Mesendoderm (in vitro differentiated cells): ENCODE measurements around the gene LRRC10B.

Source experiments
- DNase-seq: peaks from one replicate; pipeline ENCODE4 v3.0.0; 2013
- H2AK5ac ChIP-seq: 2 replicates; pipeline ENCODE4 v1.6.1; 2013; ENCODE audit warnings: low read length, inconsistent platforms
- H2BK120ac ChIP-seq: 2 replicates; pipeline ENCODE4 v1.6.1; 2013; ENCODE audit warnings: low read depth, mild to moderate bottlenecking, low read length, moderate library complexity, mixed read lengths
- H2BK15ac ChIP-seq: replicated peaks from 2 replicates; pipeline ENCODE4 v1.6.1; 2013; ENCODE audit warnings: low read depth, mild to moderate bottlenecking, moderate library complexity
- H2BK5ac ChIP-seq: 2 replicates; pipeline ENCODE4 v1.6.1; 2013; ENCODE audit warnings: low read length, inconsistent platforms
- H3K18ac ChIP-seq: 2 replicates; pipeline ENCODE4 v1.6.1; 2013; ENCODE audit warnings: mild to moderate bottlenecking, low read length, mixed read lengths
- H3K23ac ChIP-seq: one replicate; pipeline ENCODE4 v1.6.1; 2013; ENCODE audit warnings: low read length
- H3K27ac ChIP-seq: 2 replicates; pipeline ENCODE4 v1.5.1; 2013; ENCODE audit warnings: low read depth, mild to moderate bottlenecking, inconsistent platforms, low read length, moderate library complexity
- H3K27me3 ChIP-seq: 2 replicates; pipeline ENCODE4 v1.6.1; 2013; ENCODE audit warnings: low read length, control low read depth, mild to moderate bottlenecking, inconsistent platforms; ENCODE audit not compliant: insufficient read depth, poor library complexity
- H3K36me3 ChIP-seq: 2 replicates; pipeline ENCODE4 v1.6.1; 2013; ENCODE audit warnings: low read length, inconsistent platforms; ENCODE audit not compliant: control insufficient read depth, insufficient read depth
- H3K4ac ChIP-seq: one replicate; pipeline ENCODE4 v1.6.1; 2013; ENCODE audit warnings: low read depth, mild to moderate bottlenecking, low read length, moderate library complexity
- H3K4me1 ChIP-seq: 2 replicates; pipeline ENCODE4 v1.6.1; 2013; ENCODE audit warnings: low read depth, low read length, inconsistent platforms; ENCODE audit not compliant: control insufficient read depth
- H3K4me2 ChIP-seq: 2 replicates; pipeline ENCODE4 v1.6.1; 2013; ENCODE audit warnings: low read length
- H3K4me3 ChIP-seq: 2 replicates; pipeline ENCODE4 v1.5.1; 2013; ENCODE audit warnings: mild to moderate bottlenecking, low read length
- H3K56ac ChIP-seq: one replicate; pipeline ENCODE4 v1.6.1; 2013; ENCODE audit warnings: low read length
- H3K79me1 ChIP-seq: 2 replicates; pipeline ENCODE4 v1.6.1; 2013; ENCODE audit warnings: low read length, inconsistent platforms
- H3K79me2 ChIP-seq: 2 replicates; pipeline ENCODE4 v1.6.1; 2013; ENCODE audit warnings: mild to moderate bottlenecking, low read length; ENCODE audit not compliant: control insufficient read depth, insufficient read depth
- H3K9ac ChIP-seq: 2 replicates; pipeline ENCODE4 v1.6.1; 2013; ENCODE audit warnings: low read length, inconsistent platforms
- H4K5ac ChIP-seq: one replicate; pipeline ENCODE4 v1.6.1; 2013; ENCODE audit warnings: low read length
- H4K8ac ChIP-seq: one replicate; pipeline ENCODE4 v1.6.1; 2013; ENCODE audit warnings: low read depth, mild to moderate bottlenecking, control low read depth, low read length, moderate library complexity
- WGBS: extraction: QIAGEN DNeasy Blood & Tissue Kit; methylation state at CpG from one replicate; pipeline ENCODE4 v1.1.7; 2013; ENCODE audit warnings: low lambda C conversion rate, missing lambda C conversion rate; ENCODE audit not compliant: insufficient coverage; ENCODE audit errors: extremely low coverage; 5-methylcytosine and 5-hydroxymethylcytosine counted together

The LRRC10B gene

GRCh38 chr11:61550665-61551227 is 42.2 kb downstream of the LRRC10B start:
- H3K79me2 ChIP-seq = no peaks in the 10 kb centered on the region
- WGBS = no CpG with 5 or more reads among the region's 18 CpGs
- no peak overlapping the region for H3K9ac ChIP-seq

GRCh38 chr11:61551634-61552033 is 43.1 kb downstream of the LRRC10B start:
- Histone ChIP-seq H3K36me3 (no peaks in the 10 kb centered on the region), H2BK15ac (no peak overlapping the region), H3K27me3 (no peaks in the 10 kb centered on the region), H3K79me1 (no peaks in the 10 kb centered on the region), H3K9ac (no peak overlapping the region), H3K23ac (no peak overlapping the region), H3K18ac (no peak overlapping the region), H3K4me2 (no peak overlapping the region), H3K79me2 (no peaks in the 10 kb centered on the region), H4K5ac (no peak overlapping the region), H3K4me1 (no peaks in the 10 kb centered on the region), H2BK5ac (no peak overlapping the region), H3K4me3 (no peak overlapping the region), H2AK5ac (no peak overlapping the region), H2BK120ac (no peak overlapping the region), H3K4ac (no peak overlapping the region), H3K56ac (no peak overlapping the region), H3K27ac (no peak overlapping the region), H4K8ac (no peak overlapping the region)
- WGBS = no CpG with 5 or more reads among the region's 12 CpGs
- no peak for DNase-seq

More at GRCh38 chr11:61550665-61551227, 42.2 kb downstream of the LRRC10B start:
- no peak overlapping the region for H2BK15ac ChIP-seq
- H2BK5ac ChIP-seq = no peak overlapping the region
- H2AK5ac ChIP-seq = no peak overlapping the region
- no peak overlapping the region for H3K4me2 ChIP-seq
- H3K56ac ChIP-seq = no peak overlapping the region
- H3K27ac ChIP-seq = no peak overlapping the region
- H4K8ac ChIP-seq = no peak overlapping the region
- no peak overlapping the region for H3K23ac ChIP-seq
- no peak overlapping the region for H3K4me3 ChIP-seq
- no peaks in the 10 kb centered on the region for H3K4me1 ChIP-seq
- no peaks in the 10 kb centered on the region for H3K36me3 ChIP-seq
- no peaks in the 10 kb centered on the region for H3K27me3 ChIP-seq
- no peak for DNase-seq
- no peak overlapping the region for H3K18ac ChIP-seq
- H2BK120ac ChIP-seq = no peak overlapping the region
- H4K5ac ChIP-seq = no peak overlapping the region
- H3K79me1 ChIP-seq = no peaks in the 10 kb centered on the region
- H3K4ac ChIP-seq = no peak overlapping the region

DNA sequence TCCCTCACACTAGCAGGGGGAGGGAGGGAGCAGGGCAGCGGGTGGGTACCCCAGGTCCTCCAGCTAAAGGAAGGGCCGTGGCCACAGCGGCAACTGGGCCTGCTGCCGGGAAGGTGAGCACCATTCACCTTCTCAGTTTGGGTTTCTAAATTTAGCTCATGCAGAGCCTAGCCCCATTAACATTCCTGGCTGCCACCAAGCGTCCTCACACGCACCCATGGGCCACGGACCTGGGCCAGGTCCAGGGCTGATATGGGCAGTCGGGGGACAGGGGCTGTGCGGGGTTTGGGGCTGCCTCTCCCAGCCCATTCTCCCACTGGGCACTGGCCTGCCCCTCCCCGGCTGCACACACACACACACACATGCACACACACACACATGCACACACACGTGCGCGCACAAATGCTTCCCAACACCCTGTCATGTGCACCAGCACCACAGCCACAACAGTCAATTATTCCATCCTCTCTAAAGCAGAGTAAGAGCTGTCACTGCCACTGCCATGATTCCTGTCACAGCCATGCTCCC is 43.6 kb downstream of the LRRC10B start:
- Histone ChIP-seq H2BK120ac (no peak overlapping the region), H3K18ac (no peak overlapping the region), H4K5ac (no peak overlapping the region), H3K56ac (no peak overlapping the region), H3K4me3 (no peak overlapping the region), H3K27me3 (no peaks in the 10 kb centered on the region), H3K23ac (no peak overlapping the region), H3K79me2 (no peaks in the 10 kb centered on the region), H3K36me3 (no peaks in the 10 kb centered on the region), H2BK5ac (no peak overlapping the region), H3K4ac (no peak overlapping the region), H4K8ac (no peak overlapping the region), H3K79me1 (no peaks in the 10 kb centered on the region), H3K27ac (no peak overlapping the region), H2BK15ac (no peak overlapping the region), H3K4me1 (no peaks in the 10 kb centered on the region), H3K9ac (no peak overlapping the region), H3K4me2 (no peak overlapping the region), H2AK5ac (no peak overlapping the region)
- no peak for DNase-seq
- no CpG with 5 or more reads among the region's 13 CpGs for WGBS

- no peak for DNase-seq
- no peak overlapping the region for H3K18ac ChIP-seq
- no peak overlapping the region for H3K4ac ChIP-seq
- no peak overlapping the region for H4K8ac ChIP-seq
- no peak overlapping the region for H2BK15ac ChIP-seq
- no peaks in the 10 kb centered on the region for H3K79me2 ChIP-seq
- H3K23ac ChIP-seq = no peak overlapping the region
- no peaks in the 10 kb centered on the region for H3K36me3 ChIP-seq
- no peak overlapping the region for H3K4me3 ChIP-seq
- H3K27me3 ChIP-seq = no peaks in the 10 kb centered on the region
- H3K79me1 ChIP-seq = no peaks in the 10 kb centered on the region
- WGBS = no CpG with 5 or more reads among the region's 15 CpGs
- no peak overlapping the region for H3K56ac ChIP-seq
- no peak overlapping the region for H3K4me2 ChIP-seq
- H3K9ac ChIP-seq = no peak overlapping the region
- H2BK120ac ChIP-seq = no peak overlapping the region
- no peak overlapping the region for H3K27ac ChIP-seq
- no peak overlapping the region for H4K5ac ChIP-seq
- no peak overlapping the region for H2BK5ac ChIP-seq
- H2AK5ac ChIP-seq = no peak overlapping the region
- no peaks in the 10 kb centered on the region for H3K4me1 ChIP-seq
Measured at GRCh38 chr11:61553373-61554171, 45.0 kb downstream of the LRRC10B start.

DNA sequence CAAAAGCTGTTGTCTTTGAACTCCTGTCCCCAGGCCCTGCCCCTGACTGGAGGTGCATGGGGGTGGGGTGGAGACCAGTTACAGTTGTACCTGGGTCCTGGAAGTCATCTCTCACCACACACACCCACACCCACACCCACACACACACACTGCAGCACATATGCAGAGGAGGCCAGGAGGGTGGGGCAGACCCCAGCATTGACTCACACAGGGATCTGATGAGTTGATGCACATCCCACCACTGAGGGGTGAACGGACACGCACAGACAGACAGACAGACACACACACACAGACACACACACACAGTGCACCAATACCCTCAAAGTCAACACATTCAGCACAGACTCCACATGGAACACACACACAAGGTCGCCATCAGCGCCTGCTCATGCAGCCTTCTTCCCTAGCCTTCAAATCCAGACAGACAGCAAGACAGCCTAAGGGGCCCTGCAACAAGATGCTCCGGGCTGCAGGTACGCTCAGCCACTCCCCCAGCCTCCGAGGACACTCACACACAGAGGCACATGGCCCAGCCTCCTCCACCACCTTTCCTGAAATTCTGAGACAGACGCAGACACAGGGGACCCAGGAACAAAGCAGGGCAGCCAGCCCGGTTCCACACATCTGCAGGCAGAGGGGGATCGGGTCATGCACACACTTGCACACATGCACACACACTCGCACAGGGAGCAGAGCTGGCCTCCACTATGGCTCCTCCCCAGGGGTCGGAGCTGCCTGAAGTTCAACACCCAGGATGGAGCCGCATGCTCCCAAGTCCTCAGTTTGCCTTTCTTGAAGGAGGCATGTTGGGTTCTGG is 45.8 kb downstream of the LRRC10B start:
- H3K4me3 ChIP-seq = no peak overlapping the region
- no CpG with 5 or more reads among the region's 13 CpGs for whole genome bisulfite sequencing
- no peak for DNase-seq

More for the DNA sequence above, 45.8 kb downstream of the LRRC10B start:
- H3K9ac ChIP-seq = no peak overlapping the region
- no peak overlapping the region for H3K56ac ChIP-seq
- H3K4ac ChIP-seq = no peak overlapping the region
- H4K5ac ChIP-seq = no peak overlapping the region
- H3K18ac ChIP-seq = no peak overlapping the region
- H3K27me3 ChIP-seq = no peaks in the 10 kb centered on the region
- H3K36me3 ChIP-seq = no peaks in the 10 kb centered on the region
- no peak overlapping the region for H3K23ac ChIP-seq
- no peak overlapping the region for H3K4me2 ChIP-seq
- H2BK120ac ChIP-seq = no peak overlapping the region
- H2BK5ac ChIP-seq = no peak overlapping the region
- H3K4me1 ChIP-seq = no peaks in the 10 kb centered on the region
- no peak overlapping the region for H4K8ac ChIP-seq
- no peak overlapping the region for H3K27ac ChIP-seq
- H3K79me2 ChIP-seq = no peaks in the 10 kb centered on the region
- no peak overlapping the region for H2BK15ac ChIP-seq
- H3K79me1 ChIP-seq = no peaks in the 10 kb centered on the region
- H2AK5ac ChIP-seq = no peak overlapping the region
